ENCODE data around the gene ZIC5.
A peak's percentile ranks its signal among the peaks of the same experiment; 100 is the strongest.

ZIC5 gene

GRCh38 chr13:99987154-99988019, 15.8 kb upstream of the ZIC5 start:
- DNase-seq = peak; percentile 84

GRCh38 chr13:99986741-99987140, 15.2 kb upstream of the ZIC5 start:
- peak; percentile 78 for DNase-seq

GRCh38 chr13:99985886-99986527, 14.4 kb upstream of the ZIC5 start:
- DNase-seq = peak; percentile 52

GRCh38 chr13:99985241-99985874, 13.8 kb upstream of the ZIC5 start:
- peak; percentile 81 for DNase-seq

GRCh38 chr13:99984461-99985240, 13.1 kb upstream of the ZIC5 start:
- DNase-seq = peak; percentile 81

GRCh38 chr13:99983499-99984401, 12.2 kb upstream of the ZIC5 start:
- DNase-seq = peak; percentile 61

- DNase-seq = peak; percentile 53
Measured at GRCh38 chr13:99982731-99983498, 11.3 kb upstream of the ZIC5 start.

GRCh38 chr13:99982036-99982730, 10.6 kb upstream of the ZIC5 start:
- peak; percentile 74 for DNase-seq

- DNase-seq = no peak
Measured at GRCh38 chr13:99981735-99982035, 10.1 kb upstream of the ZIC5 start, which contains the start of gene ZIC2. Gene ZIC2, plus strand, starts transcription at chr13:99981784. Its CDS starts 281 bp downstream, at chr13:99982065.

- peak; percentile 96 for DNase-seq
Measured at GRCh38 chr13:99980824-99981734, 9.5 kb upstream of the ZIC5 start.

GRCh38 chr13:99980201-99980823, 8.7 kb upstream of the ZIC5 start:
- peak; percentile 97 for DNase-seq

GRCh38 chr13:99979453-99980200, 8.1 kb upstream of the ZIC5 start:
- DNase-seq = peak; percentile 88

GRCh38 chr13:99978799-99979452, 7.4 kb upstream of the ZIC5 start:
- DNase-seq = peak; percentile 76

- no peak for DNase-seq
Measured at GRCh38 chr13:99977912-99978798, 6.6 kb upstream of the ZIC5 start.

- DNase-seq = no peak
Measured at GRCh38 chr13:99977334-99977911, 5.9 kb upstream of the ZIC5 start.

- DNase-seq = no peak
Measured at GRCh38 chr13:99976575-99976974, 5.0 kb upstream of the ZIC5 start.
